ENCODE measurements around the gene SNX19. TPM values are rescaled to one million over a fixed set of nuclear protein-coding genes. Genes with fewer than 3 reads are reported as not detected.
A peak's percentile ranks its signal among the peaks of the same experiment; 100 is the strongest.
"Not testable (repeated sequence)": the region's sequence is repeated elsewhere in the genome, so short reads cannot be mapped to it uniquely, and the experiment has no call there.

Gene SNX19
- total RNA-seq, 2 donors from 2014 or later = 102 to 126 TPM

DNA sequence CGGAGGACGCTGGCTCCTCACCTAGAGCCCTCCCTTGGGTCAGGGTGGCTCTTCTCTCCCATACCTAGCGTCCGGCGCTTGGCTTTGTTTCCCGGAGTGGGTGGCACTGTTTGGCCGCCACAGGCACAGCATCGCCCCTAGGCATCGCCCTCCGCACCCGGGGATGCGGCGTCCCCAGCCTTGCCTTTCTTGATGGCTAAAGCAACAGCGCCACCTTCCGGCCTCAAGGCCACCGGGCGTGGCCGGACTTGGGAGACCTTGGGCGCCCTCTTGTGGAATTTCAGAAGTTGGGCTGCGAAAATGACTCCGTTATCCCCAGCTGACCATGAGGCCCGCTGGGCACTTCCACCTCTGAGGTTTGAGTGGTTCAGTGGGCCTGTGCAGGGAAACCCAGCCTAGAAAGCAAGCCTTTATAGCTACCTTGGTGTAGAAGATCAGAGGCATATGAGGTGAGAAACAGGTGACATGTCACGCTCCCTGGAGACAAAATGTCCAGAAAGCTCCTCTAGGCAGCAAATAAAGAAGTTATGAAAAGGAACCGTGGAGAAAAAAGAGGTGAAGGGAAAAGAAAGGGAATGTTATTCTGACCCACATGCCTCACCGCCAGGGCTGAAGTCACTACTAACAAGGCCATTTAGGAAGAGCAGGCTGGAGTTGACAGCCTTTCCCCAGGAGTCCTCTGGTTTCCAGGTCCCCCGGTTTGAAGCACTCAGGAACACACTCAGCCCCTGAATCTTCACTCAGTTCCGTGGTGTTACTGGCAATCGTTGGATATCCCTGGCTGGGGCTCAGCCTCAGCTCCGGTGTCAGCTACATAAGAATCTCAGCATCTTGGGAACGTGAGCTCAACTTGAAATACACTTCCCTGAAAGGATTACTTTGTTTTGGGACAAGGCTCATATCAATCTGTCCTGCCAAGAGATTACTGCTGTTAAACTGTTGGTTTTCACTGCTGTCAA, 54.1 kb downstream of the SNX19 start:
- TF ChIP-seq, protein P1, sequence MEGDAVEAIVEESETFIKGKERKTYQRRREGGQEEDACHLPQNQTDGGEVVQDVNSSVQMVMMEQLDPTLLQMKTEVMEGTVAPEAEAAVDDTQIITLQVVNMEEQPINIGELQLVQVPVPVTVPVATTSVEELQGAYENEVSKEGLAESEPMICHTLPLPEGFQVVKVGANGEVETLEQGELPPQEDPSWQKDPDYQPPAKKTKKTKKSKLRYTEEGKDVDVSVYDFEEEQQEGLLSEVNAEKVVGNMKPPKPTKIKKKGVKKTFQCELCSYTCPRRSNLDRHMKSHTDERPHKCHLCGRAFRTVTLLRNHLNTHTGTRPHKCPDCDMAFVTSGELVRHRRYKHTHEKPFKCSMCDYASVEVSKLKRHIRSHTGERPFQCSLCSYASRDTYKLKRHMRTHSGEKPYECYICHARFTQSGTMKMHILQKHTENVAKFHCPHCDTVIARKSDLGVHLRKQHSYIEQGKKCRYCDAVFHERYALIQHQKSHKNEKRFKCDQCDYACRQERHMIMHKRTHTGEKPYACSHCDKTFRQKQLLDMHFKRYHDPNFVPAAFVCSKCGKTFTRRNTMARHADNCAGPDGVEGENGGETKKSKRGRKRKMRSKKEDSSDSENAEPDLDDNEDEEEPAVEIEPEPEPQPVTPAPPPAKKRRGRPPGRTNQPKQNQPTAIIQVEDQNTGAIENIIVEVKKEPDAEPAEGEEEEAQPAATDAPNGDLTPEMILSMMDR (IDR thresholded peaks at IDR 0.05) = peak; percentile 100
- H3K4me1 ChIP-seq (ENCODE audit: control insufficient read depth in 1 of 2, low read depth in 2 of 2) = peaks cover 18 to 55% of the 10 kb centered on the region in 2 donors
- H3K9me3 ChIP-seq = no peaks in the 10 kb centered on the region
- H3K4me3 ChIP-seq = peak overlapping the region; percentile 59
- peak; percentile 83 for DNase-seq (ENCODE audit: low spot score)
- peak; percentile 11 for ATAC-seq (ENCODE audit: insufficient number of reproducible peaks, low FRiP score, low read depth)
- peak overlapping the region; percentile 80 to 87 for H3K27ac ChIP-seq
- H3K36me3 ChIP-seq = no peaks in the 10 kb centered on the region
- no peaks in the 10 kb centered on the region for H3K27me3 ChIP-seq (replicated peaks; ENCODE audit: insufficient read depth)

- no peaks in the 10 kb centered on the region for H3K27me3 ChIP-seq (replicated peaks; ENCODE audit: insufficient read depth)
- H3K4me3 ChIP-seq = no peak overlapping the region
- ATAC-seq (ENCODE audit: insufficient number of reproducible peaks, low FRiP score, low read depth) (no peak), DNase-seq (ENCODE audit: low spot score) (no peak)
- no peak overlapping the region for H3K27ac ChIP-seq
- H3K9me3 ChIP-seq = no peaks in the 10 kb centered on the region
- TF ChIP-seq, protein P1 (IDR thresholded peaks at IDR 0.05) = no peak
- H3K36me3 ChIP-seq = no peaks in the 10 kb centered on the region
- H3K4me1 ChIP-seq (ENCODE audit: control insufficient read depth in 1 of 2, low read depth in 2 of 2) = peaks cover 12 to 46% of the 10 kb centered on the region in 2 donors
Measured at GRCh38 chr11:130861283-130861682, 55.0 kb downstream of the SNX19 start.

DNA sequence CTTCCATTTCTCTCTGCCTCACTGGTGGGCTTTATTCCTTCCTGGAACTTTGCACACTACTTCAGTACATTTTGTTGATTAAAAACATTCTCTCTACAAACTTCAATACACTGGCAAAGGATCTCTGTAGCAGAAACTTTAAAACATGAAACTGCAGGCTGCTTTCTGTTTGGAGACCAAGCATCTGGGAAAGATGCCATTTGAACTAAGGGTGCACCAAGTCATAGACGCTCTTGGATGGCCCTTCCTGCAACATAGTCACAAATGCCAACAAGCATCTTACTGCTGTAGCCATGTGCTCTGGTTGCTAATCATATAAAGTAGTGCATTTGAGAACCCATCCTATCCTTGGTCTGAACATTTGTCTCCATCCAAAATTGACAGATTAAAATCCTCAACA, 56.4 kb downstream of the SNX19 start:
- no peaks in the 10 kb centered on the region for H3K27me3 ChIP-seq (replicated peaks; ENCODE audit: insufficient read depth)
- ATAC-seq (ENCODE audit: insufficient number of reproducible peaks, low FRiP score, low read depth) (no peak), DNase-seq (ENCODE audit: low spot score) (no peak)
- TF ChIP-seq, protein P1 (IDR thresholded peaks at IDR 0.05) = no peak
- H3K36me3 ChIP-seq = no peaks in the 10 kb centered on the region
- no peak overlapping the region for H3K4me3 ChIP-seq
- H3K9me3 ChIP-seq = no peaks in the 10 kb centered on the region
- no peak overlapping the region for H3K27ac ChIP-seq
- peaks cover 5 to 32% of the 10 kb centered on the region in 2 donors for H3K4me1 ChIP-seq (ENCODE audit: control insufficient read depth in 1 of 2, low read depth in 2 of 2)

DNA sequence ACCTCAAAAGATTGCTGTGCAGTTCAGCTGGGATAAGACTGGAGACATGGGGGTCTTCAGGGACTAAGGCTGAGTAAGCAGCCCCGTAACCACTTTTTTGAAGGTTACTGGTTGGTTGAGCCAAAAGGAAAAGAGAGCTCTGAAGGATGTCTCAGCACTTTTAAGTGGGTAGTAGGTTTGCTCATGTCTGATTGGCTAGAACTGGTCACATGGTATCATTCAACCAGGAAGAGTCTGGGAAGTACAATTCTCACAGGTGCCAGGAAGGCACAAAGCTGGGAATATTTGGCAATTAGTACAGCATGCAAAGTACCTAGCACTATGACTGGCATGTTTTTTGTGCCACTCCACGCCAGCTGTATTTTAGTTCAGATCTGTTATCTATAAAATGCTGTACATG, 58.1 kb downstream of the SNX19 start:
- TF ChIP-seq, protein P1 (IDR thresholded peaks at IDR 0.05) = no peak
- no peak for ATAC-seq (ENCODE audit: insufficient number of reproducible peaks, low FRiP score, low read depth)
- no peaks in the 10 kb centered on the region for H3K27me3 ChIP-seq (replicated peaks; ENCODE audit: insufficient read depth)
- no peaks in the 10 kb centered on the region for H3K36me3 ChIP-seq
- no peak for DNase-seq (ENCODE audit: low spot score)
- no peak overlapping the region for H3K27ac ChIP-seq
- H3K4me3 ChIP-seq = no peak overlapping the region
- peaks cover 5 to 25% of the 10 kb centered on the region in 2 donors for H3K4me1 ChIP-seq (ENCODE audit: control insufficient read depth in 1 of 2, low read depth in 2 of 2)
- no peaks in the 10 kb centered on the region for H3K9me3 ChIP-seq

GRCh38 chr11:130855707-130856106, 60.6 kb downstream of the SNX19 start:
- not testable (repeated sequence) for H3K27ac ChIP-seq; H3K9me3 ChIP-seq; ATAC-seq (ENCODE audit: insufficient number of reproducible peaks, low FRiP score, low read depth); H3K27me3 ChIP-seq (replicated peaks; ENCODE audit: insufficient read depth); H3K4me1 ChIP-seq (ENCODE audit: control insufficient read depth in 1 of 2, low read depth in 2 of 2); DNase-seq (ENCODE audit: low spot score); H3K4me3 ChIP-seq; H3K36me3 ChIP-seq

All from thoracic aorta (tissue), 2 donors.